OCI-LY3 (cell line): ENCODE results near the gene LDLR.
"Not testable (repeated sequence)": the region's sequence is repeated elsewhere in the genome, so short reads cannot be mapped to it uniquely, and the experiment has no call there.

Experiments used
- H2AFZ ChIP-seq: fragments of 200-600, 300-600 bp; shearing (Covaris generic); 2 replicates; pipeline ENCODE4 v1.6.0; 2014; ENCODE audit warnings: antibody characterized with exemption, low read depth, low read length
- H3K27ac ChIP-seq: fragments of 200-600, 300-600 bp; sonication (generic); 2 replicates; pipeline ENCODE4 v1.5.1; 2014; ENCODE audit warnings: mild to moderate bottlenecking, low read length, moderate library complexity, mixed read lengths
- H3K27me3 ChIP-seq: fragments of 200-600, 300-600 bp; sonication (generic); 2 replicates; pipeline ENCODE4 v1.6.1; 2014; ENCODE audit warnings: low read depth, low read length, mixed read lengths
- H3K36me3 ChIP-seq: fragments of 200-600, 300-600 bp; sonication (generic); replicated peaks from 2 replicates; pipeline ENCODE3; 2014; ENCODE audit warnings: low read depth, low read length, mixed read lengths
- H3K4me1 ChIP-seq: fragments of 300-600, 200-600 bp; sonication (generic); 2 replicates; pipeline ENCODE4 v1.6.1; 2014; ENCODE audit warnings: low read length, mixed read lengths
- H3K4me2 ChIP-seq: fragments of 200-600, 300-600 bp; sonication (generic); 2 replicates; pipeline ENCODE4 v1.6.1; 2014; ENCODE audit warnings: low read length, mixed read lengths
- H3K4me3 ChIP-seq: fragments of 300-600, 200-600 bp; sonication (generic); 2 replicates; pipeline ENCODE4 v1.5.1; 2014; ENCODE audit warnings: antibody characterized with exemption, mild to moderate bottlenecking, low read length, moderate library complexity
- H3K79me2 ChIP-seq: fragments of 300-600, 200-600 bp; shearing (Covaris generic); 2 replicates; pipeline ENCODE4 v1.6.1; 2014; ENCODE audit warnings: mild to moderate bottlenecking, low read length, mixed read lengths
- H3K9ac ChIP-seq: fragments of 300-600, 200-600 bp; shearing (Covaris generic); 2 replicates; pipeline ENCODE4 v1.6.0; 2014; ENCODE audit warnings: mild to moderate bottlenecking, low read length, moderate library complexity
- H3K9me3 ChIP-seq: fragments of 200-600, 300-600 bp; shearing (Covaris generic); 2 replicates; pipeline ENCODE4 v1.6.1; 2014; ENCODE audit warnings: low read length, mixed read lengths; ENCODE audit not compliant: insufficient read depth
- H4K20me1 ChIP-seq: fragments of 200-600, 300-600 bp; sonication (generic); 2 replicates; pipeline ENCODE4 v1.6.1; 2016; ENCODE audit warnings: low read length, mixed read lengths; ENCODE audit not compliant: insufficient read depth
- CTCF ChIP-seq: fragments of 200-600, 300-600 bp; sonication (generic); IDR thresholded peaks from 2 replicates; pipeline ENCODE4 v1.5.1; 2014; ENCODE audit warnings: antibody characterized with exemption, low read length, low read depth
- EZH2phosphoT487 ChIP-seq: fragments of 200-600 bp; shearing (Covaris generic); IDR thresholded peaks from 2 replicates; pipeline ENCODE4 v1.6.1; 2018; ENCODE audit warnings: antibody characterized with exemption, mixed run types, low read depth

Gene LDLR

GRCh38 chr19:11073568-11073967, 15.7 kb upstream of the LDLR start:
- Histone ChIP-seq H3K4me1 (no peaks in the 10 kb centered on the region), H3K4me3 (no peak overlapping the region), H4K20me1 (peaks cover 3% of the 10 kb centered on the region; the same call in 1 of the 2 replicates), H2AFZ (no peak overlapping the region), H3K79me2 (no peaks in the 10 kb centered on the region), H3K9me3 (no peaks in the 10 kb centered on the region), H3K9ac (no peak overlapping the region), H3K27me3 (no peaks in the 10 kb centered on the region), H3K36me3 (no peaks in the 10 kb centered on the region), H3K4me2 (no peak overlapping the region), H3K27ac (no peak overlapping the region)
- no peak for TF ChIP-seq CTCF
- no peak for TF ChIP-seq EZH2phosphoT487

GRCh38 chr19:11076792-11077191, 12.5 kb upstream of the LDLR start:
- H3K4me2 ChIP-seq, H3K9ac ChIP-seq, H2AFZ ChIP-seq, H3K79me2 ChIP-seq, H3K4me1 ChIP-seq, H3K27me3 ChIP-seq, H4K20me1 ChIP-seq, H3K4me3 ChIP-seq, H3K27ac ChIP-seq, H3K36me3 ChIP-seq, H3K9me3 ChIP-seq: not testable (repeated sequence)

GRCh38 chr19:11078893-11079292, 10.4 kb upstream of the LDLR start:
- Histone ChIP-seq H3K27me3 (peaks cover 19% of the 10 kb centered on the region), H2AFZ (no peak overlapping the region), H3K36me3 (no peaks in the 10 kb centered on the region)

GRCh38 chr19:11079999-11080398, 9.3 kb upstream of the LDLR start:
- Histone ChIP-seq H3K4me2 (no peak overlapping the region), H3K27ac (no peak overlapping the region), H3K9ac (no peak overlapping the region), H3K4me1 (no peaks in the 10 kb centered on the region), H3K79me2 (no peaks in the 10 kb centered on the region), H2AFZ (no peak overlapping the region), H3K36me3 (no peaks in the 10 kb centered on the region), H4K20me1 (peaks cover 5% of the 10 kb centered on the region; the same call in 1 of the 2 replicates), H3K27me3 (peaks cover 23% of the 10 kb centered on the region), H3K4me3 (no peak overlapping the region), H3K9me3 (no peaks in the 10 kb centered on the region)
- TF ChIP-seq CTCF (no peak), EZH2phosphoT487 (no peak)

More at GRCh38 chr19:11078893-11079292, 10.4 kb upstream of the LDLR start:
- Histone ChIP-seq H3K9ac (no peak overlapping the region), H3K79me2 (no peaks in the 10 kb centered on the region), H4K20me1 (peaks cover 5% of the 10 kb centered on the region; the same call in 1 of the 2 replicates), H3K4me2 (no peak overlapping the region), H3K4me3 (no peak overlapping the region), H3K9me3 (no peaks in the 10 kb centered on the region), H3K4me1 (no peaks in the 10 kb centered on the region), H3K27ac (no peak overlapping the region)
- TF ChIP-seq EZH2phosphoT487 (no peak), CTCF (no peak)
